MM.1S (cell line): ENCODE results near the gene TCF19.

Experiments used
- DNase-seq: peaks from one replicate; pipeline ENCODE4 v3.0.0-alpha.2; 2015
- H2AFZ ChIP-seq: fragments of 300-600 bp; sonication (generic); 2 replicates; pipeline ENCODE4 v1.6.0; 2016; ENCODE audit warnings: antibody characterized with exemption, low read length
- H3F3A ChIP-seq: fragments of 300-600 bp; sonication (generic); 2 replicates; pipeline ENCODE4 v1.6.1; 2016; ENCODE audit warnings: mild to moderate bottlenecking, antibody characterized with exemption, low read length, moderate library complexity, mixed read lengths; ENCODE audit not compliant: insufficient read depth
- H3K27ac ChIP-seq: fragments of 300-600 bp; sonication (generic); 2 replicates; pipeline ENCODE4 v1.5.1; 2016; ENCODE audit warnings: mild to moderate bottlenecking, low read length
- H3K27me3 ChIP-seq: fragments of 300-600 bp; sonication (generic); replicated peaks from 2 replicates; pipeline ENCODE4 v1.6.0; 2016; ENCODE audit warnings: low read length; ENCODE audit not compliant: insufficient read depth
- H3K36me3 ChIP-seq: fragments of 300-600 bp; sonication (generic); replicated peaks from 2 replicates; pipeline ENCODE4 v1.6.1; 2016; ENCODE audit warnings: mild to moderate bottlenecking, low read length, mixed read lengths; ENCODE audit not compliant: insufficient read depth
- H3K4me1 ChIP-seq: fragments of 300-600 bp; sonication (generic); 2 replicates; pipeline ENCODE4 v1.6.1; 2016; ENCODE audit warnings: low read length, mixed read lengths
- H3K4me2 ChIP-seq: fragments of 300-600 bp; sonication (generic); 2 replicates; pipeline ENCODE4 v1.6.0; 2016; ENCODE audit warnings: low read depth, low read length
- H3K4me3 ChIP-seq: fragments of 300-600 bp; sonication (generic); 2 replicates; pipeline ENCODE4 v1.5.1; 2016; ENCODE audit warnings: low read length, mixed read lengths
- H3K79me2 ChIP-seq: fragments of 300-600 bp; sonication (generic); 2 replicates; pipeline ENCODE4 v1.6.1; 2016; ENCODE audit warnings: mixed run types, low read length, mixed read lengths
- H3K9ac ChIP-seq: fragments of 300-600 bp; sonication (generic); 2 replicates; pipeline ENCODE4 v1.6.1; 2016; ENCODE audit warnings: low read length, mixed read lengths
- H3K9me2 ChIP-seq: fragments of 300-600 bp; sonication (generic); replicated peaks from 2 replicates; pipeline ENCODE4 v1.6.1; 2016; ENCODE audit warnings: mild to moderate bottlenecking, low read length, mixed read lengths; ENCODE audit not compliant: insufficient read depth
- H3K9me3 ChIP-seq: fragments of 300-600 bp; sonication (generic); replicated peaks from 2 replicates; pipeline ENCODE4 v1.6.1; 2016; ENCODE audit warnings: mild to moderate bottlenecking, low read length, mixed read lengths; ENCODE audit not compliant: insufficient read depth
- H4K20me1 ChIP-seq: fragments of 300-600 bp; sonication (generic); 2 replicates; pipeline ENCODE4 v1.6.1; 2016; ENCODE audit warnings: mild to moderate bottlenecking, low read length, moderate library complexity, mixed read lengths; ENCODE audit not compliant: insufficient read depth
- CTCF ChIP-seq: fragments of 300-600 bp; sonication (generic); IDR thresholded peaks from 2 replicates; pipeline ENCODE4 v1.5.1; 2016; ENCODE audit warnings: antibody characterized with exemption, low read length, mixed read lengths
- EZH2 ChIP-seq: fragments of 300-600 bp; sonication (generic); optimal IDR thresholded peaks from 2 replicates; pipeline ENCODE3; 2017; ENCODE audit warnings: low read depth, mild to moderate bottlenecking, antibody characterized with exemption, low read length, mixed read lengths
- EZH2phosphoT487 ChIP-seq: fragments of 300-600 bp; sonication (generic); IDR thresholded peaks from 2 replicates; pipeline ENCODE4 v1.6.1; 2018; ENCODE audit warnings: antibody characterized with exemption, low read length

The TCF19 gene

GRCh38 chr6:31112478-31112877 is 45.9 kb upstream of the TCF19 start, which contains the start of gene C6orf15:
TSS of gene C6orf15 (minus strand) at chr6:31112575. CDS start at chr6:31112555, 20 bp downstream.
- DNase-seq: no peak
- H3K9ac ChIP-seq: no peak within 1 kb of the TSS
- H3K4me3 ChIP-seq: no peak within 1 kb of the TSS
- H4K20me1 ChIP-seq: no peaks in the 10 kb centered on the region
- no peak within 1 kb of the TSS for H3K27ac ChIP-seq
- H3F3A ChIP-seq: no peaks in the 10 kb centered on the region
- no peaks in the 10 kb centered on the region for H3K4me1 ChIP-seq
- no peaks in the 10 kb centered on the region for H3K79me2 ChIP-seq
- H3K27me3 ChIP-seq: peaks cover 71% of the 10 kb centered on the region
- no peaks in the 10 kb centered on the region for H3K9me3 ChIP-seq
- no peak for TF ChIP-seq EZH2
- no peak for TF ChIP-seq CTCF
- TF ChIP-seq EZH2phosphoT487: no peak
- H3K9me2 ChIP-seq: no peaks in the 10 kb centered on the region
- H3K36me3 ChIP-seq: no peaks in the 10 kb centered on the region
- no peak within 1 kb of the TSS for H3K4me2 ChIP-seq
- no peak within 1 kb of the TSS for H2AFZ ChIP-seq

GRCh38 chr6:31113861-31114540 is 44.4 kb upstream of the TCF19 start:
- Histone ChIP-seq H3K4me3 (no peak overlapping the region), H3K4me1 (no peaks in the 10 kb centered on the region), H3K9ac (no peak overlapping the region), H3K27ac (no peak overlapping the region), H3K9me3 (no peaks in the 10 kb centered on the region), H3K36me3 (no peaks in the 10 kb centered on the region), H3F3A (no peaks in the 10 kb centered on the region), H3K27me3 (peaks cover 84% of the 10 kb centered on the region), H2AFZ (no peak overlapping the region), H3K4me2 (no peak overlapping the region), H3K79me2 (no peaks in the 10 kb centered on the region), H4K20me1 (no peaks in the 10 kb centered on the region), H3K9me2 (no peaks in the 10 kb centered on the region)
- TF ChIP-seq EZH2phosphoT487 (no peak), CTCF (no peak), EZH2 (no peak)
- no peak for DNase-seq

GRCh38 chr6:31114541-31114878 is 43.9 kb upstream of the TCF19 start, which contains the start of gene PSORS1C1:
TSS of gene PSORS1C1 (plus strand) at chr6:31114800. CDS start at chr6:31129633, 14,833 bp downstream.
- no peak for DNase-seq
- Histone ChIP-seq H3K4me1 (no peaks in the 10 kb centered on the region), H2AFZ (no peak within 1 kb of the TSS), H3K4me2 (no peak within 1 kb of the TSS), H3K9ac (no peak within 1 kb of the TSS), H4K20me1 (no peaks in the 10 kb centered on the region), H3K79me2 (no peaks in the 10 kb centered on the region), H3F3A (no peaks in the 10 kb centered on the region), H3K27ac (no peak within 1 kb of the TSS), H3K27me3 (peaks cover 85% of the 10 kb centered on the region), H3K9me2 (no peaks in the 10 kb centered on the region), H3K36me3 (no peaks in the 10 kb centered on the region), H3K4me3 (no peak within 1 kb of the TSS), H3K9me3 (no peaks in the 10 kb centered on the region)
- TF ChIP-seq CTCF (no peak), EZH2 (no peak), EZH2phosphoT487 (no peak)
